GM21619 (cell line): ENCODE data around the gene SLC35G6.

Experiments used
- ATAC-seq: cut with Tn5 transposase; IDR thresholded peaks from one replicate; pipeline ENCODE4 v1.9.1; 2021; ENCODE audit not compliant: unreplicated experiment

SLC35G6 gene

GRCh38 chr17:7499161-7499560 is 17.9 kb downstream of the SLC35G6 start:
- ATAC-seq, result no peak

DNA sequence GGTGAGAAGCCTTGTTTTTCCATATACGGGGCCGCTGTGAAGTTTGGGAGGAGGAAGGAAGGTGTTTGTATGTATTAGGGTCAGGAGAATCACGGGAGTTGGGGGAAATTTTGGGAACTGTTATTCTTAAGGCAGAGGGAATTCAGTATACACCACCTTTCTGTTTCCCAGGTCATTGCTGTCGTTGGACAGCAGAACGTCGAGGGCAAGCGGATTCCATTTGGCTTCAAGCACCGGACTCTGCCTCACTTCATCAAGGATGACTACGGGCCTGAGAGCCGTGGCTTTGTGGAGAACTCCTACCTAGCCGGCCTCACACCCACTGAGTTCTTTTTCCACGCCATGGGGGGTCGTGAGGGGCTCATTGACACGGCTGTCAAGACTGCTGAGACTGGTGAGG is 20.5 kb downstream of the SLC35G6 start:
- no peak for ATAC-seq

GRCh38 chr17:7502171-7502847 is 21.1 kb downstream of the SLC35G6 start:
- no peak for ATAC-seq

- no peak for ATAC-seq
Observed at GRCh38 chr17:7502987-7503386, 21.7 kb downstream of the SLC35G6 start.

GRCh38 chr17:7503521-7503920 is 22.3 kb downstream of the SLC35G6 start:
- no peak for ATAC-seq

GRCh38 chr17:7508145-7508544 is 26.9 kb downstream of the SLC35G6 start:
- no peak for ATAC-seq

DNA sequence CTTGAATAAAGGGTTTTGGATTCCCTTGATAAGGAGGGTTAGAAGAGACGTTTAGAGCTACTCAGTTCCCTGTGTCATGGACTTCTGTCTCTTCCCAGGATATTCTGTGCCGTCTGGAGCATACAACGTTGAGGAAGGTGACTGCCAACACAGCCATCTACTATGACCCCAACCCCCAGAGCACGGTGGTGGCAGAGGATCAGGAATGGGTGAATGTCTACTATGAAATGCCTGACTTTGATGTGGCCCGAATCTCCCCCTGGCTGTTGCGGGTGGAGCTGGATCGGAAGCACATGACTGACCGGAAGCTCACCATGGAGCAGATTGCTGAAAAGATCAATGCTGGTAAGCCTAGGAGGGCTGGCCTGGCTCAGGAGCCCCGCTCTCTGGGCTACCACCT is 27.6 kb downstream of the SLC35G6 start:
- no peak for ATAC-seq

GRCh38 chr17:7509937-7510336 is 28.7 kb downstream of the SLC35G6 start:
- no peak for ATAC-seq

DNA sequence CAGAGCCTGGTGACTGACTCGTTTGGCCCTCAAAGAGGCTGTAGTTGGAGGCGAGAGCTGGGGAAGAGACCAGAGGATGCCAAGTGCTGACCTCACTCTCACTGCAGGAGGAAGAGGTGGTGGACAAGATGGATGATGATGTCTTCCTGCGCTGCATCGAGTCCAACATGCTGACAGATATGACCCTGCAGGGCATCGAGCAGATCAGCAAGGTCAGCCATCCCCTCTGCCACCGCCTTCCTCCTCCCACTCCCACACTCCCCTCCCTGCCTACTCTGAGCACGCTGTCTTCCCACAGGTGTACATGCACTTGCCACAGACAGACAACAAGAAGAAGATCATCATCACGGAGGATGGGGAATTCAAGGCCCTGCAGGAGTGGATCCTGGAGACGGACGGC is 29.9 kb downstream of the SLC35G6 start:
- no peak for ATAC-seq

- no peak for ATAC-seq
Observed at GRCh38 chr17:7512105-7512504, 30.9 kb downstream of the SLC35G6 start.

GRCh38 chr17:7512824-7513540 is 31.7 kb downstream of the SLC35G6 start:
- no peak for ATAC-seq

DNA sequence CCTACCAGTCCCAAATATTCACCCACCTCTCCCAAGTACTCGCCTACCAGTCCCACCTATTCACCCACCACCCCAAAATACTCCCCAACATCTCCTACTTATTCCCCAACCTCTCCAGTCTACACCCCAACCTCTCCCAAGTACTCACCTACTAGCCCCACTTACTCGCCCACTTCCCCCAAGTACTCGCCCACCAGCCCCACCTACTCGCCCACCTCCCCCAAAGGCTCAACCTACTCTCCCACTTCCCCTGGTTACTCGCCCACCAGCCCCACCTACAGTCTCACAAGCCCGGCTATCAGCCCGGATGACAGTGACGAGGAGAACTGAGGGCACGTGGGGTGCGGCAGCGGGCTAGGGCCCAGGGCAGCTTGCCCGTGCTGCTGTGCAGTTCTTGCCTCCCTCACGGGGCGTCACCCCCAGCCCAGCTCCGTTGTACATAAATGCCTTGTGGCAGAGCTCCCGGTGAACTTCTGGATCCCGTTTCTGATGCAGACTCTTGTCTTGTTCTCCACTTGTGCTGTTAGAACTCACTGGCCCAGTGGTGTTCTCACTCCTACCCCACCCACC is 32.7 kb downstream of the SLC35G6 start:
- no peak for ATAC-seq

DNA sequence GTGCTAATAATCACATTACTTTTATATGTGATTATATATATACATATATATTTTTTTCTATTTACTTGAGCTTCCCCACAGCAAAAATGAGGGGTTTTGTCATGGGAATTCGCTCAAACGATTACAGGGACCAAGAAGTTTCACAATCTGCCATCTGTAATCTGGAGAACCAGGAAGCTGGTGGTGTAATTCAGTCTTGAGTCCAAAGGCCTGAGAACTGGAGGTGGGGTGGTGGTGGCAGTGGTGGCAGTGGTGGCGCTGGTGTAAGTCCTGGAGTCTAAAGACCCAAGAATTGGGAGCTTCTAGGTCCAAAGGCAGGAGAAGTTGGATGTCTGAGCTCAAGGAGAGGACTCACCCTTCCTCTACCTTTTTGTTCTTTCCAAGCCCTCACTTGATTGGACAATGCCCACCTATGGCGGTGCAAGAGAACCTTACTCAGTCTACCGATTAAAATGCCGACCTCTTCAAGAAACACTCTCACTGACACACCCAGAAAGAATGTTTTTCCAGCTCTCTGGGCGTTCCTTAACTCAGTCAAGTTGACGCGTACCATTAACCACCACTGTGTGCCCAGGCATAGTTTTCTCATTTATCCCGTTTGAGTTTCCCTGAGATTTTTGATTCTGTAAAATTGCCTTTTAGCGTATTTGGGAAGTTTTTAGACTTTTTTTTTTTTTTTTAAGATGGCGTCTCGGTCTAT is 34.8 kb downstream of the SLC35G6 start:
- ATAC-seq, result no peak

DNA sequence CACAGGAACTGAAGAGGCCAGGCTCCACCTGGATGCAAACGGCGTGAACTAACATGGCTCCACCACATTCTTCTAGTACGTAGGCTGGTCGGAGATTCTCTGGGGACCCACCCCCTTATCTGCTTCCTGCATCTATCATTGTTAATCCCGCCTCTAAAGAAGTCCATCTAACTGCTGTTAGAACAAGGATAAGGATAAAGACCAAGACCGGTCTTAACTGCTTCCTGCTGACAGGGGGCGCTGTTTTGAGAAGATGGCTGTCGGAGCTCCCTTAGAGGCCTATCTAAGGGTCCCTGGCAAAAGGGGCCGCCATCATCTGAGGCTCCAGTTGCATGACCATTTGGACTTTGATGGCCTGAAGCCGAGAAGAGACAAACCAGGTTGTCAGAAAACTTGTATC is 41.8 kb downstream of the SLC35G6 start:
- ATAC-seq, result no peak

DNA sequence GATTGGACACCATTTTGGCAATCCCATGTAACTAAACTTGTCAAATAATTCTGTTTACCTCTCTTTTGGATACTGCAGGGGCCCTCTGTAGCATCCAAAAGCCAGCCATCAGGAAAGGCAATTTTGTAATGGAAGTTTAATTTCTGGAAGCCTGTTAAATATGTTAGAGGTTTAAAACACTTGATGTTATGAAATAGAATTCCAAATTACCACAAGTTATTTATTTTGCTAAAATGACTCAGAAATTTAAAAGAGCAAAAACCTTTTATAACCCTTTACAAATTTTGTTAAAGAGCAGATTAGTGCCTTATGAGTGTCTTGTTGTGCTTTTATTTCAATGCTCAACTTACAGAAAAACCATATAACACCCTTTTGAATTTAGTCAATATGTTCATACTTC is 47.6 kb downstream of the SLC35G6 start:
- ATAC-seq, result no peak

DNA sequence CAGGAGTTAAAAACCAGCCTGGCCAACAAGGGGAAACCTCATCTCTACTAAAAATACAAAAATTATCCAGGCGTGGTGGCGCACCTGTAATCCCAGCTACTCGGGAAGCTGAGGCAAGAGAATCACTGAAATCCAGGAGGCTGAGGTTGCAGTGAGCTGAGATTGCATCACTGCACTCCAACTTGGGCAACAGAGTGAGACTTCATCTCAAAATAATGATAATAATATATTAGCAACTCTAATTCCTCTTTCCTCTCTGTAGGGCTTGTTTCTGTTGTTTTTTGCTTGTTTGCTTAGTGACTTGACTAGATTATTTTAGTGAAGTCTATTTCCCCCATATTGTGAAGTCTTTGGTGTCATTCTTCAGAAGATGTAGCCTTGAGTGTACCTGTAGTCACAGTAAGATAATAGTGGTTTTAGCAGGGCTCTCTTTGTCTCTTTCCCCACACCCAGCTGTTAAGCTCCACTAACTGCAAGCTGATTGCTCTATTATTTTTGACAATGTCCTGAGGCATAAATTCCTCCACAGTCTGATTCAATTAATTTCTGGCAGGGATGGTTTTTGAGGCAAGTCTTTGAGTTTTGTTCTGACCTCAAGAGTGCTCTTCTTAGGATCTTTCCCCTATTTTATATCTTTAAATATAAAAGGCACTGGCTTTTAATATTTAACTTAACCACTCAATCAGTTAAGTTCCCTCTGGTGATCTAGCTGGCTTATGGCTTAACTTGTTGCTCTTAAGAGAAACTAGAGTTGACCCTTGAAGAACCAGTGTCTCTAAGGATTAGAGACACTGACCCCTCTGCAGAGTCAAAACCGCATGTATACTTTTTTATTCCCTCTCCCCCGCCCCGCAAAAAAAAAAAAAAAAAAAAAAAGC is 49.0 kb downstream of the SLC35G6 start:
- ATAC-seq, result no peak
